Peyer's patch (tissue), 4 donors: ENCODE data around the gene PLA2G4A. TPM values are rescaled to one million over a fixed set of nuclear protein-coding genes. Genes with fewer than 3 reads are reported as not detected.

Experiments
- DNase-seq, 3 donors: peaks; one replicate each; pipeline ENCODE4 v3.0.0-alpha.2; 2017 to 2019
- H3K27ac ChIP-seq, 4 donors: fragments of 200-600 bp; sonication (generic); one replicate each; pipeline ENCODE4 v1.5.1; 2016 to 2019
- H3K27me3 ChIP-seq, 2 donors: fragments of 200-600 bp; sonication (generic); one replicate each; pipeline ENCODE4 v1.5.1; 2019
- H3K36me3 ChIP-seq, 3 donors: fragments of 200-600 bp; sonication (generic); one replicate each; pipeline ENCODE4 v1.5.1; 2016 to 2019
- H3K4me1 ChIP-seq, 4 donors: fragments of 200-600 bp; sonication (generic); one replicate each; pipeline ENCODE4 v1.5.1; 2016 to 2019
- H3K4me3 ChIP-seq, 4 donors: fragments of 200-600 bp; sonication (generic); 1 replicate in 3 of 4; 2 replicates in 1 of 4; pipeline ENCODE4 v1.5.1; 2016 to 2019; ENCODE audit warnings: mild to moderate bottlenecking in 1 of 4
- H3K9me3 ChIP-seq, 4 donors: fragments of 200-600 bp; sonication (generic); one replicate each; pipeline ENCODE4 v1.5.1; 2016 to 2019; ENCODE audit warnings: mild to moderate bottlenecking in 1 of 4
- CTCF ChIP-seq, 6 experiments: fragments of 450-650 bp in 4 of 6; fragments of 200-600 bp in 2 of 6; sonication (generic) in 1 of 6; IDR thresholded peaks; one replicate each; pipeline ENCODE4 v1.5.1; 2017 to 2019; ENCODE audit warnings: antibody characterized with exemption in 6 of 6, mild to moderate bottlenecking in 3 of 6, moderate library complexity in 1 of 6
- POLR2A ChIP-seq, 2 donors: fragments of 450-650 bp; IDR thresholded peaks; one replicate each; pipeline ENCODE4 v1.5.1; 2017; ENCODE audit warnings: antibody characterized with exemption in 2 of 2, mild to moderate bottlenecking in 2 of 2, moderate library complexity in 2 of 2
- total RNA-seq, 4 donors: library from RNA; depleted of rRNA; stranded (reverse); fragments of >200 nt; gene quantifications; one replicate each; pipeline ENCODE4 v1.1.0, GENCODE V29; 2016

PLA2G4A gene
- total RNA-seq, 4 donors from 2014 or later = 7.0 to 8.3 (median 7.6) TPM

GRCh38 chr1:186999506-186999905, 170.8 kb downstream of the PLA2G4A start:
- H3K27me3 ChIP-seq = no peaks in the 10 kb centered on the region

DNA sequence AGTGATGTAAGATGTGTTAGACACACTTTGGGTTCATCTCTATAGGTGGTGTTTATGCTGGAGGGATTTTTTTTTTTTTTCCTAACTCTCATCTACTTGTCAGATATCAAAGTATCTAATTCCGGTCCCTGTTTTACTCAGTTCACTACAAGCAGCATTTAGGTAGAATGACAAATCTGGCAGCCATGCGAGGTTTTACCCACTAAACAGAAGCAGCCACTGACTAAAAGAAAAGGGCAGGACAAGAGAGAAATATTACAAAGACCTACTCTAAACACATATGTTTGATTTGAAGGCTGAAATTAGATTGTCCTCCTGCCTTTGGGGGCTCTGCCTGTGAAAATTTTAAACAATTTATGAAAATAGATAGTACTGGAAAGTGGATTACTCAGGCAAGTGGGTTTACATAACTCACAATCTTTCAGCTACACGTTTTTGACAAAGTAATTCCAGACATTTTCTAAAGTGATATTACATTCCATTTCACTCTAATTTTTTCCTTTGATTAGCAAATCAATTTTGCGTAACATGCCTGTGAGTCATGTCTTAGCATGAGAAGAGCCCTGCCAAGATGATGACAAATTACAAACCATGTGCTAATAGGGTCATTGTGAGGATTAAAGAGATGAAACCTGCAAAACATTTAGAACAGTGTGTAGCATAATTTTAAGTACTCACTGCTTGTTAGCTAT, 172.6 kb downstream of the PLA2G4A start:
- Histone ChIP-seq H3K4me1 (no peaks in the 10 kb centered on the region), H3K4me3 (no peak overlapping the region), H3K9me3 (no peaks in the 10 kb centered on the region), H3K36me3 (no peaks in the 10 kb centered on the region), H3K27me3 (no peaks in the 10 kb centered on the region), H3K27ac (no peak overlapping the region)
- no peak for TF ChIP-seq CTCF (IDR thresholded peaks at IDR 0.05)
- TF ChIP-seq POLR2A (IDR thresholded peaks at IDR 0.05) = no peak
- no peak for DNase-seq

More at GRCh38 chr1:186999506-186999905, 170.8 kb downstream of the PLA2G4A start:
- H3K27ac ChIP-seq = no peak overlapping the region
- TF ChIP-seq POLR2A (IDR thresholded peaks at IDR 0.05) (no peak), CTCF (IDR thresholded peaks at IDR 0.05) (no peak)
- no peak overlapping the region for H3K4me3 ChIP-seq
- no peaks in the 10 kb centered on the region for H3K4me1 ChIP-seq
- H3K9me3 ChIP-seq = no peaks in the 10 kb centered on the region
- no peaks in the 10 kb centered on the region for H3K36me3 ChIP-seq
- no peak for DNase-seq

GRCh38 chr1:187003353-187003752, 174.6 kb downstream of the PLA2G4A start:
- DNase-seq = no peak
- H3K4me3 ChIP-seq = no peak overlapping the region
- no peaks in the 10 kb centered on the region for H3K4me1 ChIP-seq
- no peaks in the 10 kb centered on the region for H3K36me3 ChIP-seq
- no peaks in the 10 kb centered on the region for H3K9me3 ChIP-seq
- no peaks in the 10 kb centered on the region for H3K27me3 ChIP-seq
- TF ChIP-seq POLR2A (IDR thresholded peaks at IDR 0.05) (no peak), CTCF (IDR thresholded peaks at IDR 0.05) (no peak)
- H3K27ac ChIP-seq = no peak overlapping the region

DNA sequence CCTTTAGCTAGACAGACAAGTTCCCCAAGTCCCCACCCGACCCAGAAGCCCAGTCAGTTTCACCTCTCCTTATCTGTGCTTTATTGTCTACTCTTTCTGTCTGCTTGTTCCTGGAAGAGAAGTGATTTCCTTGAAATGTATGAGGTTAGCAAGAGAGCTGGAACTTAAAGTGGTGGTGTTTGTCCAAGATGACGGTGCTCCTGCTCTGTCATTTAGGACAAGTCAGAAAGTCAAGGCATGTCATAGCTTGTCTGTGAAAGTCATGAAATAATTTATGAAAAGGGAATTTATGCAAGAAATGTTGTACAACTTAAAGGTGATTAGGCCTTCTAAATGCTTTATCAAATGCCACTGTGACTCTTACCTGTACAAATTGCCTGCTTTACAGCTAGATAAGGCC, 178.1 kb downstream of the PLA2G4A start:
- Histone ChIP-seq H3K4me1 (no peaks in the 10 kb centered on the region), H3K36me3 (no peaks in the 10 kb centered on the region), H3K4me3 (no peak overlapping the region), H3K9me3 (no peaks in the 10 kb centered on the region), H3K27me3 (no peaks in the 10 kb centered on the region), H3K27ac (no peak overlapping the region)
- no peak for TF ChIP-seq CTCF (IDR thresholded peaks at IDR 0.05)
- TF ChIP-seq POLR2A (IDR thresholded peaks at IDR 0.05) = no peak
- DNase-seq = no peak

DNA sequence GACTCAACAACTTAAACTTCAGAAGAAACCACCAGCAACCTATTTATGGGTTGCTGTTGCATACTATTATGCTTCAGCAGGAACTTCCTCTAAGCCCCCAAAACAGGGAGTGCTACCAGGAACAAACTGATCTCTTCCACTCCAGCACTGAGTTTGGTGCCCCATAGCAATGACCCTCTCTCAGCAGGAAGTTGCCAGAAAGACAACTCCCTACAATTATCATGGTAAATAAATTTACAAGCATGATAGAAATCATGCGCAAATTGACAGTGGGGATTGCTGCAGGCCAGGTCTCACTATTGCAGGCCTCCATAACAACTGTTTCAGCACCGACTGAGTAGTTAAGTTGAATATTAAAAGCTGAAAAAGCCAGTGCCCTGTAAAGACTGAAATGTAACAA, 180.6 kb downstream of the PLA2G4A start:
- H3K4me1 ChIP-seq = no peaks in the 10 kb centered on the region
- TF ChIP-seq POLR2A (IDR thresholded peaks at IDR 0.05) (no peak), CTCF (IDR thresholded peaks at IDR 0.05) (no peak)
- H3K4me3 ChIP-seq = no peak overlapping the region
- H3K9me3 ChIP-seq = no peaks in the 10 kb centered on the region
- no peaks in the 10 kb centered on the region for H3K36me3 ChIP-seq
- H3K27ac ChIP-seq = no peak overlapping the region
- H3K27me3 ChIP-seq = no peaks in the 10 kb centered on the region
- DNase-seq = no peak
